GM21529 (cell line): ENCODE results near the gene MRPS34.

ENCODE experiments used
- ATAC-seq: cut with Tn5 transposase; IDR thresholded peaks from one replicate; pipeline ENCODE4 v1.9.1; 2021; ENCODE audit not compliant: unreplicated experiment

The MRPS34 gene

DNA sequence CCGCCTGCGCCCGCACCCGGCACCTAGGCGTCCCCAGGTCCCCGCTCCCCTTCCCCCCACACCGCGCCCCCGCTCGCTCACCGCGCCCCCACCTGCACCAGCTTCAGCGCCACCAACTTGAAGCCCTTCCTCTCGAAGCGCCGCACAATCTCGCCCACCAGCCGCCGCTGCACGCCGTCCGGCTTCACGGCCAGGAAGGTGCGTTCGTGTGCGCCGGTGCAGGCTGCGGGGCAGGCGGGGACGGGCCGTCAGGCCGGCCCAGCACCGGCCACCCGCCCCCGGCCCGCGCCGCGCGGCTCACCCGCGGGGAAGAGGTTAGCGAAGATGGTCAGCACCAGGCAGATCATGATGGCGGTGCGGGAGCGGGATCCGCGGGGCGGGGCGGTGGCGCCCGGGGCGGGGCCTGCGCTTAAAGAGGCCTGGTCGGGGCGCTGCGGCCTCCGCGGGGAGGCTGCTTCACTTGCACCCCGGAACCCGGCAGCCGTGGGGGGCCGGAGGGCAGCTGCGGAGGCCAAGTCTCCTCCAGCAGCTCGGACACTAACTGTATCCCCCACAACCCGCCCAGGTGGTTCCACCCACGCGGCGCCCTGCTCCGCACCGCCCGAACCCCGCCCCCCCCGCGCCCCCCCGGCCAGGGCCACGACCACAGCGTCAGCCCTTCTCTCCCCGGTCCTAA, 1.6 kb downstream of the MRPS34 start, which contains the start of gene NME3:
NME3 (minus strand) TSS at position 356 of the 676 bp plus-strand sequence; CDS start at position 347, 9 bp downstream.
- no peak for ATAC-seq

- no peak for ATAC-seq
These were observed 2.4 kb downstream of the MRPS34 start for GRCh38 chr16:1770328-1771187.

DNA sequence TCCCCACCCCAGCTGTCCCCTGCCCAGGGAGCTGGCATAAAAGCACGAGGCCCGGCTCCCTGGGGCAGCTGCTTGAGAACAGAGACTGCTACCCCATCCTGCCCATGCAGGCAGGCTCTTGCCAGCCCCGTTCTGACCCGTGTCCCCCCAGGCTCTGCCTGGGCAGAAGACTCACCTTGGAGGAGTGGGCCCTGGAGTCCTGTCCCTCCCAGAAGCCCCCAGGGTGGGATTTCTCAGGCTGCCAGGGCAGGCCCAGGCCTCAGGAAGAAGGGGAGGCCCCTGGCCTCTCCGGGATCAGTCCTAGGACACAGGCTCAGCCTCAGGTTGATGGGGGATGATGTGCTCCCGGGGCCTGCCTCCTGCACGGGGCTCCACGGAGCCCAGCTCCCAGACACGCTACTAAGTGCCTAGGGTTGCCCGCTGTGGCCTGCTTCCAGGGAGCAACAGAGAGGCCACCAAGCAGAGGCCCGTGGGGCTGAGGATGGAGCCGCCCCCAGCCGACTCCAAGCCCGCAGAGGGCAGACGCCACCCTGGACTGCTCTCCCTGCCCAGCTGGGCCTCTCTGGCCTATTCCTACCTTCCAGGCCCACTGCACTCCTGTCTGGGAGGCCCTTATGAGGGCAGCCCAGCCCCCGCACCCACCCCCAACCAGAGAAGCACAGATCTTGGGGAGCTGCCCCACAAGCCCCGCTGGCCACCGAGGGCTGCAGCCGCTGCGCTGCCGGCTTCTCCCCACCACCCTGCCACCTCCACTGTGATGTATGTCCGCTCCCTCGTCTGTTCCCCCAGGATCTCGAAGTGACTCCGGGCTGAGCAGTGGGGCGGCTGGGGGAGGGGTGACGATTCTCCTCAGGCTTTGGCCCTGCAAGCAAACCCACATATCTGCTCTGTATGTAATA, 3.3 kb downstream of the MRPS34 start:
- no peak for ATAC-seq

GRCh38 chr16:1768767-1769401, 4.0 kb downstream of the MRPS34 start:
- no peak for ATAC-seq

- ATAC-seq = no peak
These were observed 4.7 kb downstream of the MRPS34 start for GRCh38 chr16:1768061-1768766.

GRCh38 chr16:1767116-1767994, 5.6 kb downstream of the MRPS34 start:
- ATAC-seq = no peak

DNA sequence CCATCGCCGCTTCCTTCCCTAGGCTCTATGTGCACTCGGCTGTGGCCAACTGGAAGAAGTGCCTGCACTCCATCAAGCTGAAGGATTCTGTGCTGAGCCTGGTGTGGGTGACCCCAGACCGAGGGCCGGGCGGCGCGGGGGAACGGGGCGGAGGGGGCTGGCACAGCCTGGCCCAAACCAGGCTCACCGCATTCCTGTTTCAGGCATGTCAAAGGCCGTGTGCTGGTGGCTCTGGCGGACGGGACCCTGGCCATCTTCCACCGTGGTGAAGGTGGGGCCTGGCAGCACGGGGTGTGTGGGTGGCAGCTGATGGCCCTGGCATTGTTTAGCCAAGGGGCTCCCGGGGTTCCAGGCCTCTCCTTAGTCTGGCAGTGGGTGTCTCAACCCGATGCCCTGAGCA, 6.2 kb downstream of the MRPS34 start:
- ATAC-seq = no peak

- ATAC-seq = no peak
These were observed 6.7 kb downstream of the MRPS34 start for GRCh38 chr16:1766231-1766630.

- no peak for ATAC-seq
These were observed 7.1 kb downstream of the MRPS34 start for GRCh38 chr16:1765826-1766225.

DNA sequence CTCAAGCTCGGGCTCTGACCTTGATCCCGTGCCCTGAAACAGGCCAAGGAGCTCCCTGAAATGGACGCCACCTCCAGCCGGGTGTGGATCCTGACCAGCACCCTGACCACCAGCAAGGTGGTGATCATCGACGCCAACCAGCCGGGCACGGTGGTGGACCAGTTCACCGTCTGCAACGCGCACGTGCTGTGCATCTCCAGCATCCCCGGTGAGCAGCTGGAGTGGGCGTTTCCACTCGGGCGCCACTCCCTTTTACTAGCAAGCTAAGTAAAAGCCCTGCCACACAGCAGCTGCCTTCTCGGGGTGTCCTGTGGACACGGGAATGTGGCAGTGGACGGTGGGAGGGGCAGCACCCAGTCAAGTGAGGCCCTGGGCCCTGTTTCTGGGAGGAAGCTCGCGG, 8.0 kb downstream of the MRPS34 start:
- ATAC-seq = no peak

- no peak for ATAC-seq
These were observed 9.1 kb downstream of the MRPS34 start for GRCh38 chr16:1763521-1764511.

- ATAC-seq = no peak
These were observed 9.9 kb downstream of the MRPS34 start for GRCh38 chr16:1762879-1763520.

- no peak for ATAC-seq
These were observed 10.6 kb downstream of the MRPS34 start for GRCh38 chr16:1762196-1762878.

DNA sequence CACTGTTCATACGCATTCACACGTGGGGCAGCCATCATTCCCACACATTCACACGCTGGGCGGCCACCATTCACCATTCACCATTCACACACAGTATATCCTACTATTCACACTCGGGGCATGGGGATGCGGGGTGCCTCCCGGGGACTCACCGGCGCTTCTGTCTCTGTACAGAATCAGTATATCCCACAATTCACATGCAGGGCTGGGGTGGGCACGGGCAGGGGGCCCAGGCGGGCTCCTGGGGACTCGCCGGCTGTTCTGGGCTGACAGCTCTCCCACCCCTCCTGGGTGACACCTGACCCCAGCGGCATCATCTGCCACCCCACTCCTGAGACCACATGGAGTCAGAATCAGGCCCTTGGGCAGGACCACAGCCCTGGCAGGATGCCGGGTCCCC, 11.2 kb downstream of the MRPS34 start:
- no peak for ATAC-seq

DNA sequence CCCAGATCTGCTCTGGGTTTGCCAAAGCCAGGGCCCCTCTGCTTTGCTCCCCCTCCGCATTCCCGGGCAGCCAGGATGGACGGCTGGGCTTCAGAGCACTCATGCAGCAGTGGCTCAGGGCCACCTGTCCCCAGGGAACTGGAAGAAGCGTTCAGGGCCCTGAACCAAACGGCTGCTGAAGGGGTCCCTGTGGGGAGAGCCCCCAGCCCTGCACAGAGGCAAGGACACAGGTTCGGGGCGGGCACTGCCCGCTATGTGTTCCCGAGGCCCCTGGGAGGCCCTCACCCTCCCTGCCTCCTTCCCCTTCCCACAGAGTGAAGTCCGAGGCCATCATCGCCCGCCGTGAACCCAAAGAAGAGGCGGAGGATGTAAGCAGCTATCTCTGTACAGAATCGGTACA, 12.0 kb downstream of the MRPS34 start:
- ATAC-seq = no peak

DNA sequence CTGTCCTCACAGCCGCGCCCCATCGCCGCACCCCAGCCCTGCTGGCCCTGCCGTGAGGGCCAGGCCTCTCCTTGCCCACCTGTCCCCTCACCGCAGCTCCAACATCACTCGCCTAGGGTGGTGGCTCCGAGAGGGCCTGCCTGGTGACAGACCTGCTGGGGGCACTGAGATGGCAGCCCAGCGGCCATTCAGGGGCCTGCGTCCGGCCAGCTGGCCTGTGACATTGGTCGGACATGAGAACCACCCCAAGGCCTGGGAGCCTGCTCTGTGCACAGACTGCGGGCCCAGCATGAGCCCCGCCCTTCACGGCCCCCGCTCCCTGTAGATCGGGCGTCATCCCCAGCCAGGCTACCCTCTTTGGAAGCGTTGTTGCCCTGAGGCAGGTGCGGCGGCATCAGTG, 13.4 kb downstream of the MRPS34 start:
- no peak for ATAC-seq

DNA sequence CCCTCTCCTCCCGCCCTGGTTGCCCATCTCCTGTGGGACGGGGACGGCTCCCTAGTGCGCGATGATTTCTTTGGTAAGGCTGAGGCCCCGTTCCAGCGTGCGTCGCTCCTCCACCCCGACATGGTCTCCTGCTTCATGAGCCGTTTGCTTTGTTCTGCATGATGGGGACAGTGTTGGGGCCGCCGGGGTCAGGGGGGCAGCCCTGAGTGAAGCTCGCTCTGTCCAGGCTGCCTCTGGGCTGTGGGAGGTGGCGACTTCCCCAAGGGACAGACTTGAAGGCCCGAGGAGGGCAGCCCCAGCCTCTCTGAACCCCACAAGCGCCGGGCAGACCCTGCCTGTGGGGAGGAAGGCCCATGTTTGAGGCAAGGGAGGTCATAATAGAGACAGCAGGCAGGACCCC, 14.0 kb downstream of the MRPS34 start:
- ATAC-seq = no peak
